Dedifferentiated amniotic fluid mesenchymal stem cell (primary cell): ENCODE data around the gene LDAH.

Source experiments
- DNase-seq: peaks from one replicate; pipeline ENCODE4 v3.0.0-alpha.2; 2016; ENCODE audit errors: extremely low spot score

LDAH gene

GRCh38 chr2:20682167-20682920 is 140.6 kb downstream of the LDAH start:
- DNase-seq, result no peak

GRCh38 chr2:20680744-20681375 is 142.0 kb downstream of the LDAH start:
- DNase-seq, result no peak

- no peak for DNase-seq
Measured at GRCh38 chr2:20678780-20679179, 144.1 kb downstream of the LDAH start.

- DNase-seq, result no peak
Measured at GRCh38 chr2:20678086-20678395, 144.9 kb downstream of the LDAH start.

- no peak for DNase-seq
Measured at GRCh38 chr2:20677301-20678085, 145.4 kb downstream of the LDAH start.

- DNase-seq, result no peak
Measured at GRCh38 chr2:20676353-20677215, 146.3 kb downstream of the LDAH start.

- no peak for DNase-seq
Measured at GRCh38 chr2:20675701-20676352, 147.1 kb downstream of the LDAH start.

- DNase-seq, result no peak
Measured at GRCh38 chr2:20674974-20675679, 147.8 kb downstream of the LDAH start.

- DNase-seq, result no peak
Measured at GRCh38 chr2:20674309-20674965, 148.5 kb downstream of the LDAH start.

GRCh38 chr2:20673686-20674308 is 149.1 kb downstream of the LDAH start:
- DNase-seq, result no peak

GRCh38 chr2:20672201-20672951 is 150.5 kb downstream of the LDAH start:
- no peak for DNase-seq

- DNase-seq, result no peak
Measured at GRCh38 chr2:20671736-20672080, 151.2 kb downstream of the LDAH start.

- no peak for DNase-seq
Measured at GRCh38 chr2:20671036-20671735, 151.7 kb downstream of the LDAH start.

- DNase-seq, result no peak
Measured at GRCh38 chr2:20670315-20671035, 152.4 kb downstream of the LDAH start.

- DNase-seq, result no peak
Measured at GRCh38 chr2:20669562-20670314, 153.2 kb downstream of the LDAH start.

- DNase-seq, result no peak
Measured at GRCh38 chr2:20668871-20669475, 153.9 kb downstream of the LDAH start.

GRCh38 chr2:20668451-20668850 is 154.4 kb downstream of the LDAH start:
- no peak for DNase-seq
